Right forelimb (tissue), 1 donor: ENCODE measurements around the gene CCDC97.
A peak's percentile ranks its signal among the peaks of the same experiment; 100 is the strongest.
"Not testable (repeated sequence)": the region's sequence is repeated elsewhere in the genome, so short reads cannot be mapped to it uniquely, and the experiment has no call there.

ENCODE experiments used
- DNase-seq: peaks from one replicate; pipeline ENCODE4 v3.0.0-alpha.2; 2018

The CCDC97 gene

GRCh38 chr19:41364524-41365391, 54.8 kb downstream of the CCDC97 start:
- no peak for DNase-seq

- no peak for DNase-seq
These were observed 56.1 kb downstream of the CCDC97 start for GRCh38 chr19:41366089-41366488.

- DNase-seq = no peak
These were observed 57.9 kb downstream of the CCDC97 start for GRCh38 chr19:41367848-41368301.

- DNase-seq = no peak
These were observed 59.8 kb downstream of the CCDC97 start for GRCh38 chr19:41369769-41370168.

GRCh38 chr19:41371119-41371518, 61.1 kb downstream of the CCDC97 start:
- not testable (repeated sequence) for DNase-seq

- no peak for DNase-seq
These were observed 61.6 kb downstream of the CCDC97 start for GRCh38 chr19:41371541-41371940.

GRCh38 chr19:41372501-41372900, 62.5 kb downstream of the CCDC97 start:
- DNase-seq = no peak

GRCh38 chr19:41373993-41374392, 64.0 kb downstream of the CCDC97 start:
- peak; percentile 88 for DNase-seq
